GM12878 (cell line): Measurements from ENCODE around the gene ME3. TPM values are rescaled to one million over a fixed set of nuclear protein-coding genes. Genes with fewer than 3 reads are reported as not detected.

Experiments
- ATAC-seq: fragments of 200-7000 bp; cut with Tn5 transposase; 3 replicates; pipeline ENCODE4 v1.9.1; 2020; ENCODE audit warnings: mild to moderate bottlenecking, moderate library complexity
- BruUV-seq: library from RNA; stranded (reverse); fragments of 400-500 nt; replicated peaks from 2 replicates; lab custom pipeline; 2021; lab: Mats Ljungman, UMichigan
- CTCF ChIA-PET: fragments of 300-600 bp; sonication (Branson Sonifier 250); formaldehyde crosslinking; extraction: SDS; loops from one replicate; lab custom pipeline; 2021; ENCODE audit warnings: inconsistent platforms; lab: Yijun Ruan, JAX
- POLR2A ChIA-PET: fragments of 350-600 bp; formaldehyde crosslinking; extraction: SDS; loops from one replicate; lab custom pipeline; 2021; ENCODE audit warnings: inconsistent platforms; lab: Charles Lee
- RAD21 ChIA-PET: fragments of 300-600 bp; sonication (Branson Sonifier 250); formaldehyde crosslinking; loops from one replicate; lab custom pipeline; 2023; ENCODE audit warnings: antibody characterized with exemption; ENCODE audit not compliant: unreplicated experiment; lab: Charles Lee
- SMC1A ChIA-PET: fragments of 300-600 bp; sonication (Branson Sonifier 250); formaldehyde crosslinking; loops from one replicate; lab custom pipeline; 2023; ENCODE audit not compliant: unreplicated experiment, uncharacterized antibody; lab: Charles Lee
- DNase-seq: peaks from one replicate; pipeline ENCODE4 v3.0.0-alpha.2; 2011; ENCODE audit warnings: low read depth, low spot score
- FAIRE-seq: peaks from 3 replicates; lab custom pipeline; 2011; peaks lifted over from hg19 to GRCh38; lab: Jason Lieb, UNC
- H2AFZ ChIP-seq: 2 replicates; pipeline ENCODE4 v1.6.0; 2011; ENCODE audit warnings: low read depth, low read length, control low read depth; ENCODE audit not compliant: control insufficient read depth
- H3K27ac ChIP-seq: 2 replicates; pipeline ENCODE4 v1.5.1; 2011; ENCODE audit warnings: control low read depth; ENCODE audit not compliant: control insufficient read depth, insufficient read depth
- H3K27me3 ChIP-seq, 2 experiments: replicated peaks in 1 of 2; 2 replicates each; pipeline versions ENCODE4 v1.6.0 to v1.6.1; 2011; ENCODE audit warnings: low read length in 1 of 2; ENCODE audit not compliant: control insufficient read depth in 2 of 2, insufficient read depth in 2 of 2
- H3K36me3 ChIP-seq, 2 experiments: 2 replicates each; pipeline ENCODE4 v1.5.1; 2011; ENCODE audit warnings: low read length in 1 of 2; ENCODE audit not compliant: control insufficient read depth in 2 of 2, insufficient read depth in 2 of 2
- H3K4me1 ChIP-seq: 2 replicates; pipeline ENCODE4 v1.6.1; 2011; ENCODE audit warnings: mild to moderate bottlenecking, low read length, moderate library complexity, mixed read lengths; ENCODE audit not compliant: control insufficient read depth, insufficient read depth
- H3K4me2 ChIP-seq: 2 replicates; pipeline ENCODE4 v1.6.0; 2011; ENCODE audit warnings: control low read depth; ENCODE audit not compliant: control insufficient read depth, insufficient read depth
- H3K4me3 ChIP-seq: fragments of 200-600 bp; sonication (generic); 2 replicates; pipeline ENCODE4 v1.5.1; 2016
- H3K79me2 ChIP-seq: 2 replicates; pipeline ENCODE4 v1.6.0; 2011; ENCODE audit warnings: low read length; ENCODE audit not compliant: control insufficient read depth, insufficient read depth
- H3K9ac ChIP-seq: 2 replicates; pipeline ENCODE4 v1.8.0; 2011; ENCODE audit warnings: low read length, control low read depth, mixed read lengths; ENCODE audit not compliant: control insufficient read depth, insufficient read depth
- H3K9me3 ChIP-seq: replicated peaks from 3 replicates; pipeline ENCODE4 v1.5.1; 2011; ENCODE audit warnings: mild to moderate bottlenecking, low read length; ENCODE audit not compliant: control insufficient read depth, insufficient read depth
- H4K20me1 ChIP-seq: 2 replicates; pipeline ENCODE4 v1.6.0; 2011; ENCODE audit not compliant: control insufficient read depth, insufficient read depth
- EED ChIP-seq: sonication (generic); IDR thresholded peaks from 2 replicates; pipeline ENCODE4 v1.6.1; 2016; ENCODE audit warnings: antibody characterized with exemption, low read depth
- GATAD2B ChIP-seq: fragments of 450-650 bp; conservative IDR thresholded peaks from 2 replicates; pipeline ENCODE4 v1.6.1; 2017; ENCODE audit warnings: low read depth, mild to moderate bottlenecking, moderate library complexity
- POLR2A ChIP-seq: IDR thresholded peaks from 2 replicates; pipeline ENCODE4 v1.6.1; 2011; ENCODE audit warnings: low read depth, mild to moderate bottlenecking, low read length
- SIN3A ChIP-seq: IDR thresholded peaks from 2 replicates; pipeline ENCODE4 v1.6.1; 2012; ENCODE audit warnings: low read depth, low read length, improper control_type of control experiment
- ZZZ3 ChIP-seq: IDR thresholded peaks from 2 replicates; pipeline ENCODE4 v1.6.1; 2011; ENCODE audit warnings: low read depth; ENCODE audit not compliant: control insufficient read depth, insufficient read length
- WGBS: methylation state at CpG from one replicate; pipeline ENCODE4 v1.1.6; 2016; ENCODE audit warnings: low lambda C conversion rate; ENCODE audit not compliant: insufficient replicate concordance, insufficient coverage; ENCODE audit errors: missing lambda C conversion rate; 5-methylcytosine and 5-hydroxymethylcytosine counted together
- in situ Hi-C: fragments of 300-500 bp; cut with MboI; formaldehyde crosslinking; loops from 9 replicates; pipeline ENCODE4 v1.14.3; 2018; ENCODE audit warnings: mixed read lengths
- intact Hi-C: fragments of 100-400 bp; cut with micrococcal nuclease; formaldehyde crosslinking; loops from one replicate; pipeline ENCODE4 v1.14.2; 2022; ENCODE audit not compliant: unreplicated experiment
- polyA plus RNA-seq, 11 experiments: library from polyadenylated mRNA; depleted of rRNA in 4 of 11; unstranded in 6 of 11; stranded (reverse) in 5 of 11; fragments of >200 nt; fragmentation: Nextera tagmentation in 4 of 11; fragmentation: Illumina TruSeq in 1 of 11; extraction: Ambion mirVana in 4 of 11; extraction: Trizol in 1 of 11; gene quantifications; 1 replicate in 1 of 11; 2 replicates in 10 of 11; pipeline versions ENCODE4 v1.2.1 to v1.2.3, GENCODE V29; 2011 to 2016; ENCODE audit warnings: inconsistent platforms in 2 of 11, missing spikeins in 2 of 11, low read depth in 1 of 11
- total RNA-seq, 4 experiments: library from RNA; depleted of rRNA in 3 of 4; stranded (reverse); fragments of >200 nt in 3 of 4; fragmentation: Illumina TruSeq in 1 of 4; extraction: Trizol in 1 of 4; gene quantifications; 2 replicates each; pipeline versions ENCODE4 v1.2.1 to v1.2.3, GENCODE V29; 2013 to 2021
- TF ChIP-seq, protein P1 (sequence below), 3 experiments: IDR thresholded peaks in 2 of 3; conservative IDR thresholded peaks in 1 of 3; 2 replicates each; pipeline ENCODE4 v1.5.1; 2011; ENCODE audit warnings: low read depth in 3 of 3, low read length in 3 of 3, mild to moderate bottlenecking in 3 of 3, control low read depth in 2 of 3, moderate library complexity in 2 of 3, inconsistent platforms in 1 of 3, mixed read lengths in 1 of 3; ENCODE audit not compliant: control insufficient read depth in 2 of 3, insufficient read depth in 1 of 3; ENCODE audit errors: extremely low read depth in 1 of 3
- TF ChIP-seq, protein P2 (sequence below): fragments of 450-650 bp; IDR thresholded peaks from 2 replicates; pipeline ENCODE4 v1.6.1; 2017; ENCODE audit warnings: mild to moderate bottlenecking, moderate library complexity

Gene ME3
- total and polyA plus RNA-seq, 10 of the 15 experiments (the other 5 are each of a cell fraction or from before 2014, with no cell fraction given), result 0.06 to 0.40 (median 0.19) TPM; not detected in 2

- TF ChIP-seq, protein P1, sequence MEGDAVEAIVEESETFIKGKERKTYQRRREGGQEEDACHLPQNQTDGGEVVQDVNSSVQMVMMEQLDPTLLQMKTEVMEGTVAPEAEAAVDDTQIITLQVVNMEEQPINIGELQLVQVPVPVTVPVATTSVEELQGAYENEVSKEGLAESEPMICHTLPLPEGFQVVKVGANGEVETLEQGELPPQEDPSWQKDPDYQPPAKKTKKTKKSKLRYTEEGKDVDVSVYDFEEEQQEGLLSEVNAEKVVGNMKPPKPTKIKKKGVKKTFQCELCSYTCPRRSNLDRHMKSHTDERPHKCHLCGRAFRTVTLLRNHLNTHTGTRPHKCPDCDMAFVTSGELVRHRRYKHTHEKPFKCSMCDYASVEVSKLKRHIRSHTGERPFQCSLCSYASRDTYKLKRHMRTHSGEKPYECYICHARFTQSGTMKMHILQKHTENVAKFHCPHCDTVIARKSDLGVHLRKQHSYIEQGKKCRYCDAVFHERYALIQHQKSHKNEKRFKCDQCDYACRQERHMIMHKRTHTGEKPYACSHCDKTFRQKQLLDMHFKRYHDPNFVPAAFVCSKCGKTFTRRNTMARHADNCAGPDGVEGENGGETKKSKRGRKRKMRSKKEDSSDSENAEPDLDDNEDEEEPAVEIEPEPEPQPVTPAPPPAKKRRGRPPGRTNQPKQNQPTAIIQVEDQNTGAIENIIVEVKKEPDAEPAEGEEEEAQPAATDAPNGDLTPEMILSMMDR (IDR thresholded peaks at IDR 0.05 in 2 of 3, conservative IDR thresholded peaks at IDR 0.05 in 1 of 3; ENCODE audit: control insufficient read depth in 2 of 3, extremely low read depth in 1 of 3, insufficient read depth in 1 of 3, low read depth in 3 of 3, low read length in 3 of 3), result no peak
Observed at GRCh38 chr11:86660736-86661135, 11.7 kb downstream of the ME3 start (continued).

GRCh38 chr11:86660088-86660487 is 12.3 kb downstream of the ME3 start:
- no peak for FAIRE-seq
- CTCF ChIA-PET, result no interaction called here
- SMC1A ChIA-PET, result interaction anchor here (1.1 to 1.2 kb wide), 2 partner anchors 174 to 203 kb away, joined by 3 read pairs; no protein-coding TSS in a partner anchor

More at GRCh38 chr11:86660088-86660487, 12.3 kb downstream of the ME3 start:
- H4K20me1 ChIP-seq, result no peaks in the 10 kb centered on the region
- ATAC-seq, result no peak
- DNase-seq, result no peak
- no peaks in the 10 kb centered on the region for H3K27me3 ChIP-seq
- H3K36me3 ChIP-seq, result no peaks in the 10 kb centered on the region
- H3K4me2 ChIP-seq, result no peak overlapping the region
- ChIA-PET RAD21 (interaction anchor here (1.1 kb wide), 1 partner anchor 23 kb away, joined by 3 read pairs; no protein-coding TSS in a partner anchor), POLR2A (no interaction called here)
- H3K9me3 ChIP-seq, result no peaks in the 10 kb centered on the region
- TF ChIP-seq, protein P2, sequence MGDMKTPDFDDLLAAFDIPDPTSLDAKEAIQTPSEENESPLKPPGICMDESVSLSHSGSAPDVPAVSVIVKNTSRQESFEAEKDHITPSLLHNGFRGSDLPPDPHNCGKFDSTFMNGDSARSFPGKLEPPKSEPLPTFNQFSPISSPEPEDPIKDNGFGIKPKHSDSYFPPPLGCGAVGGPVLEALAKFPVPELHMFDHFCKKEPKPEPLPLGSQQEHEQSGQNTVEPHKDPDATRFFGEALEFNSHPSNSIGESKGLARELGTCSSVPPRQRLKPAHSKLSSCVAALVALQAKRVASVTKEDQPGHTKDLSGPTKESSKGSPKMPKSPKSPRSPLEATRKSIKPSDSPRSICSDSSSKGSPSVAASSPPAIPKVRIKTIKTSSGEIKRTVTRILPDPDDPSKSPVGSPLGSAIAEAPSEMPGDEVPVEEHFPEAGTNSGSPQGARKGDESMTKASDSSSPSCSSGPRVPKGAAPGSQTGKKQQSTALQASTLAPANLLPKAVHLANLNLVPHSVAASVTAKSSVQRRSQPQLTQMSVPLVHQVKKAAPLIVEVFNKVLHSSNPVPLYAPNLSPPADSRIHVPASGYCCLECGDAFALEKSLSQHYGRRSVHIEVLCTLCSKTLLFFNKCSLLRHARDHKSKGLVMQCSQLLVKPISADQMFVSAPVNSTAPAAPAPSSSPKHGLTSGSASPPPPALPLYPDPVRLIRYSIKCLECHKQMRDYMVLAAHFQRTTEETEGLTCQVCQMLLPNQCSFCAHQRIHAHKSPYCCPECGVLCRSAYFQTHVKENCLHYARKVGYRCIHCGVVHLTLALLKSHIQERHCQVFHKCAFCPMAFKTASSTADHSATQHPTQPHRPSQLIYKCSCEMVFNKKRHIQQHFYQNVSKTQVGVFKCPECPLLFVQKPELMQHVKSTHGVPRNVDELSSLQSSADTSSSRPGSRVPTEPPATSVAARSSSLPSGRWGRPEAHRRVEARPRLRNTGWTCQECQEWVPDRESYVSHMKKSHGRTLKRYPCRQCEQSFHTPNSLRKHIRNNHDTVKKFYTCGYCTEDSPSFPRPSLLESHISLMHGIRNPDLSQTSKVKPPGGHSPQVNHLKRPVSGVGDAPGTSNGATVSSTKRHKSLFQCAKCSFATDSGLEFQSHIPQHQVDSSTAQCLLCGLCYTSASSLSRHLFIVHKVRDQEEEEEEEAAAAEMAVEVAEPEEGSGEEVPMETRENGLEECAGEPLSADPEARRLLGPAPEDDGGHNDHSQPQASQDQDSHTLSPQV, result no peak
- TF ChIP-seq GATAD2B, result no peak
- TF ChIP-seq EED, result no peak
- no peak for TF ChIP-seq ZZZ3
- no peak for TF ChIP-seq POLR2A
- no peak for TF ChIP-seq SIN3A
- no peaks in the 10 kb centered on the region for H3K4me1 ChIP-seq
- H3K4me3 ChIP-seq, result no peak overlapping the region
- no TSS peak for BruUV-seq
- no peak overlapping the region for H2AFZ ChIP-seq
- H3K27ac ChIP-seq, result no peak overlapping the region
- in situ Hi-C loops (no loop called here), intact Hi-C loops (no loop called here)
- 49% methylated on average over 2 of the region's 2 CpGs for WGBS
- no peak overlapping the region for H3K9ac ChIP-seq
- H3K79me2 ChIP-seq, result no peaks in the 10 kb centered on the region
